SK-N-SH (cell line): ENCODE data around the gene KRT4. TPM values are rescaled to one million over a fixed set of nuclear protein-coding genes. Genes with fewer than 3 reads are reported as not detected.

Experiments
- CTCF ChIA-PET: fragments of 300-600, 350-600 bp; formaldehyde crosslinking; extraction: SDS; loops from one replicate; lab custom pipeline; 2021; lab: Yijun Ruan, JAX
- POLR2A ChIA-PET: fragments of 350-600 bp; sonication (Branson Sonifier 250); formaldehyde crosslinking; extraction: SDS; loops from one replicate; lab custom pipeline; 2020; ENCODE audit warnings: antibody characterized with exemption, inconsistent platforms; lab: Yijun Ruan, JAX
- DNase-seq: peaks from one replicate; pipeline ENCODE4 v3.0.0; 2012
- H2AFZ ChIP-seq: fragments of 200-600 bp; sonication (generic); 2 replicates; pipeline ENCODE4 v1.8.1; 2016; ENCODE audit warnings: antibody characterized with exemption, mild to moderate bottlenecking, low read depth
- H3F3A ChIP-seq: fragments of 200-600 bp; sonication (generic); replicated peaks from 2 replicates; pipeline ENCODE3; 2016; ENCODE audit warnings: antibody characterized with exemption, mild to moderate bottlenecking; ENCODE audit not compliant: insufficient read depth
- H3K27ac ChIP-seq, 2 experiments: fragments of 200-500 bp in 1 of 2; fragments of 200-600 bp in 1 of 2; sonication (Bioruptor generic) in 1 of 2; sonication (generic), shearing (Covaris generic) in 1 of 2; 2 replicates each; pipeline versions ENCODE4 v1.5.1 to v1.6.1; 2014 to 2016; ENCODE audit warnings: low read depth in 2 of 2, inconsistent platforms in 1 of 2, low read length in 1 of 2, mild to moderate bottlenecking in 1 of 2, mixed read lengths in 1 of 2
- H3K27me3 ChIP-seq: fragments of 200-600 bp; sonication (generic), shearing (Covaris generic); 2 replicates; pipeline ENCODE4 v1.6.1; 2016; ENCODE audit warnings: mixed run types; ENCODE audit not compliant: insufficient read depth
- H3K36me3 ChIP-seq, 2 experiments: fragments of 200-500 bp in 1 of 2; fragments of 200-600 bp in 1 of 2; sonication (Bioruptor generic) in 1 of 2; sonication (generic) in 1 of 2; replicated peaks in 1 of 2; 2 replicates each; pipeline versions ENCODE3 to v1.5.1; 2014 to 2016; ENCODE audit warnings: low read length in 1 of 2, mild to moderate bottlenecking in 1 of 2; ENCODE audit not compliant: insufficient read depth in 2 of 2, control insufficient read depth in 1 of 2
- H3K4me1 ChIP-seq, 2 experiments: fragments of 200-500 bp in 1 of 2; fragments of 200-600 bp in 1 of 2; sonication (Bioruptor generic) in 1 of 2; sonication (generic), shearing (Covaris generic) in 1 of 2; 2 replicates each; pipeline versions ENCODE4 v1.5.1 to v1.6.1; 2014 to 2016; ENCODE audit warnings: low read depth in 1 of 2, low read length in 1 of 2, mixed run types in 1 of 2; ENCODE audit not compliant: insufficient read depth in 2 of 2, control insufficient read depth in 1 of 2
- H3K4me2 ChIP-seq: fragments of 200-600 bp; sonication (generic), shearing (Covaris generic); 2 replicates; pipeline ENCODE4 v1.6.1; 2017; ENCODE audit warnings: mixed run types
- H3K4me3 ChIP-seq, 2 experiments: fragments of 200-500 bp in 1 of 2; fragments of 200-600 bp in 1 of 2; sonication (Bioruptor generic) in 1 of 2; sonication (generic), shearing (Covaris generic) in 1 of 2; 2 replicates each; pipeline versions ENCODE4 v1.5.1 to v1.8.1; 2014 to 2016; ENCODE audit warnings: low read depth in 2 of 2, inconsistent platforms in 1 of 2, low read length in 1 of 2, mild to moderate bottlenecking in 1 of 2, mixed read lengths in 1 of 2, moderate library complexity in 1 of 2
- H3K79me2 ChIP-seq: fragments of 200-600 bp; sonication (generic); 2 replicates; pipeline ENCODE4 v1.8.1; 2017; ENCODE audit warnings: mild to moderate bottlenecking; ENCODE audit not compliant: insufficient read depth
- H3K9ac ChIP-seq: fragments of 200-600 bp; sonication (generic); 2 replicates; pipeline ENCODE4 v1.6.1; 2017; ENCODE audit warnings: mixed run types
- H3K9me2 ChIP-seq: fragments of 200-600 bp; sonication (generic); 2 replicates; pipeline ENCODE4 v1.6.1; 2017; ENCODE audit warnings: mixed run types
- H3K9me3 ChIP-seq: fragments of 200-600 bp; sonication (generic); 2 replicates; pipeline ENCODE4 v1.6.1; 2017; ENCODE audit warnings: mixed run types, mild to moderate bottlenecking, moderate library complexity
- H4K20me1 ChIP-seq: fragments of 200-600 bp; sonication (generic); 2 replicates; pipeline ENCODE4 v1.6.1; 2017; ENCODE audit warnings: mild to moderate bottlenecking, mixed run types; ENCODE audit not compliant: insufficient read depth
- ELF1 ChIP-seq: IDR thresholded peaks from 2 replicates; pipeline ENCODE4 v1.4.0; 2012
- EP300 ChIP-seq, 2 experiments: IDR thresholded peaks; 2 replicates each; pipeline versions ENCODE4 v1.4.0 to v1.6.1; 2012; ENCODE audit warnings: borderline replicate concordance in 1 of 2, low read depth in 1 of 2, low read length in 1 of 2
- FOXM1 ChIP-seq: IDR thresholded peaks from 2 replicates; pipeline ENCODE4 v1.4.0; 2012; ENCODE audit warnings: low read depth, mild to moderate bottlenecking
- GABPA ChIP-seq: IDR thresholded peaks from 2 replicates; pipeline ENCODE4 v1.4.0; 2012; ENCODE audit warnings: low read depth, mild to moderate bottlenecking
- GATA2 ChIP-seq: sonication (generic); formaldehyde crosslinking; IDR thresholded peaks from 2 replicates; pipeline ENCODE4 v1.5.0; 2020; ENCODE audit warnings: mild to moderate bottlenecking, missing genetic modification reagents
- IRF3 ChIP-seq: fragments of 150-350 bp; IDR thresholded peaks from 2 replicates; pipeline ENCODE4 v1.6.1; 2016; ENCODE audit warnings: mild to moderate bottlenecking, low read depth, low read length
- MAX ChIP-seq: IDR thresholded peaks from 2 replicates; pipeline ENCODE4 v1.4.0; 2012; ENCODE audit warnings: low read depth
- MEF2A ChIP-seq: IDR thresholded peaks from 2 replicates; pipeline ENCODE4 v1.4.0; 2012; ENCODE audit warnings: low read depth, borderline replicate concordance
- NFIC ChIP-seq: IDR thresholded peaks from 2 replicates; pipeline ENCODE4 v1.4.0; 2012; ENCODE audit warnings: borderline replicate concordance
- PBX3 ChIP-seq: IDR thresholded peaks from 2 replicates; pipeline ENCODE4; 2012
- POLR2AphosphoS5 ChIP-seq: IDR thresholded peaks from 2 replicates; pipeline ENCODE4 v1.6.1; 2012; ENCODE audit warnings: low read depth, low read length
- RCOR1 ChIP-seq: fragments of 150-350 bp; IDR thresholded peaks from 2 replicates; pipeline ENCODE4 v1.6.1; 2017; ENCODE audit warnings: antibody characterized with exemption, low read length
- RXRA ChIP-seq: IDR thresholded peaks from 2 replicates; pipeline ENCODE4 v1.4.0; 2012; ENCODE audit warnings: low read depth, mild to moderate bottlenecking, borderline replicate concordance
- SIN3A ChIP-seq: IDR thresholded peaks from 2 replicates; pipeline ENCODE4 v1.6.1; 2012; ENCODE audit warnings: low read depth, mild to moderate bottlenecking, low read length, moderate library complexity, borderline replicate concordance
- TCF12 ChIP-seq: IDR thresholded peaks from 2 replicates; pipeline ENCODE4 v1.4.0; 2012
- TEAD4 ChIP-seq: IDR thresholded peaks from 2 replicates; pipeline ENCODE4 v1.4.0; 2012; ENCODE audit warnings: mild to moderate bottlenecking, borderline replicate concordance; ENCODE audit not compliant: insufficient read depth
- USF2 ChIP-seq: fragments of 150-350 bp; IDR thresholded peaks from 2 replicates; pipeline ENCODE4 v1.6.1; 2017; ENCODE audit warnings: antibody characterized with exemption, low read length, low read depth, borderline replicate concordance
- WGBS: methylation state at CpG from one replicate; pipeline ENCODE4 v1.1.6; 2017; ENCODE audit warnings: low lambda C conversion rate; 5-methylcytosine and 5-hydroxymethylcytosine counted together
- polyA plus RNA-seq, 3 experiments: library from polyadenylated mRNA; depleted of rRNA; stranded (reverse); fragments of >200 nt; gene quantifications; 2 replicates each; pipeline ENCODE4 v1.2.3, GENCODE V29; 2012

Gene KRT4
- polyA plus RNA-seq, 1 of the 3 experiments (the other 2 are of a cell fraction) = not detected

GRCh38 chr12:52779914-52780313 lies 34.0 kb downstream of the KRT4 start:
- Histone ChIP-seq H3K79me2 (no peaks in the 10 kb centered on the region), H3K9me2 (no peaks in the 10 kb centered on the region), H3K9ac (no peak overlapping the region), H3K4me2 (no peak overlapping the region), H3K27me3 (peaks cover 25% of the 10 kb centered on the region; the same call in 1 of the 2 replicates), H2AFZ (no peak overlapping the region), H3K27ac (no peak overlapping the region), H3F3A (no peaks in the 10 kb centered on the region), H3K4me1 (no peaks in the 10 kb centered on the region), H4K20me1 (no peaks in the 10 kb centered on the region), H3K4me3 (no peak overlapping the region), H3K9me3 (no peaks in the 10 kb centered on the region), H3K36me3 (no peaks in the 10 kb centered on the region)
- no peak for DNase-seq
- TF ChIP-seq GABPA (no peak), MAX (no peak), GATA2 (CRISPR knock-in tag) (no peak), TEAD4 (no peak), PBX3 (no peak), TCF12 (no peak), NFIC (no peak)
- WGBS = 88% methylated on average over 5 of the region's 6 CpGs
- POLR2A ChIA-PET = no interaction called here
- CTCF ChIA-PET = no interaction called here

- H3K9me2 ChIP-seq = no peaks in the 10 kb centered on the region
- DNase-seq = no peak
- ChIA-PET POLR2A (no interaction called here), CTCF (interaction anchor here (0.8 to 1.1 kb wide), 2 partner anchors 12 to 105 kb away, joined by 3 read pairs; no protein-coding TSS in a partner anchor)
- H3K36me3 ChIP-seq = no peaks in the 10 kb centered on the region
- H4K20me1 ChIP-seq = no peaks in the 10 kb centered on the region
- H3K27me3 ChIP-seq = peaks cover 30% of the 10 kb centered on the region; the same call in 1 of the 2 replicates
- no peaks in the 10 kb centered on the region for H3K9me3 ChIP-seq
- H3K4me2 ChIP-seq = no peak overlapping the region
- H2AFZ ChIP-seq = no peak overlapping the region
- H3F3A ChIP-seq = no peaks in the 10 kb centered on the region
- H3K4me1 ChIP-seq = no peaks in the 10 kb centered on the region
- no peaks in the 10 kb centered on the region for H3K79me2 ChIP-seq
- H3K9ac ChIP-seq = no peak overlapping the region
- H3K27ac ChIP-seq = no peak overlapping the region
- no peak overlapping the region for H3K4me3 ChIP-seq
- WGBS = 42% methylated on average over 2 of the region's 2 CpGs
- TF ChIP-seq USF2 (no peak), ELF1 (no peak), IRF3 (no peak), POLR2AphosphoS5 (no peak), RCOR1 (no peak), MEF2A (no peak), GATA2 (CRISPR knock-in tag) (no peak), GABPA (no peak), FOXM1 (no peak), PBX3 (no peak), SIN3A (no peak), RXRA (no peak), EP300 (IDR thresholded peaks at IDR 0.05; ENCODE audit: borderline replicate concordance in 1 of 2, low read depth in 1 of 2, low read length in 1 of 2) (no peak), TCF12 (no peak)
These were observed 35.1 kb downstream of the KRT4 start for GRCh38 chr12:52778833-52779232.
